ENCODE measurements around the gene LRTM2. TPM values are rescaled to one million over a fixed set of nuclear protein-coding genes. Genes with fewer than 3 reads are reported as not detected.
A peak's percentile ranks its signal among the peaks of the same experiment; 100 is the strongest.

The LRTM2 gene
- total and polyA plus RNA-seq, 2 of the 4 experiments (the other 2 are of a cell fraction), result not detected

GRCh38 chr12:1795221-1795784 is 25.1 kb upstream of the LRTM2 start:
- no peak overlapping the region for H3K4ac ChIP-seq (ENCODE audit: low read depth, low read length)
- H3K4me3 ChIP-seq (ENCODE audit: insufficient read depth, low read depth, low read length), result no peak overlapping the region
- H2AFZ ChIP-seq (replicated peaks; ENCODE audit: low read length, poor library complexity), result peak overlapping the region; percentile 98
- H2AK9ac ChIP-seq (replicated peaks; ENCODE audit: low read depth, low read length, poor library complexity), result no peak overlapping the region
- dilution Hi-C loops (cut with HindIII; ENCODE audit: low sequenced_read_pairs, unreplicated experiment), result no loop called here
- H4K20me1 ChIP-seq (ENCODE audit: insufficient read depth, low read length), result 0 out of 2 replicates have a peak, but pooled peaks cover 6% of the 10 kb centered on the region
- ATAC-seq (ENCODE audit: low read depth), result no peak
- no peak overlapping the region for H4K5ac ChIP-seq (ENCODE audit: low read depth, low read length)
- H2AK5ac ChIP-seq (ENCODE audit: low read depth, low read length), result no peak overlapping the region
- BruUV-seq (replicated peaks), result no TSS peak
- H3K4me1 ChIP-seq (ENCODE audit: control insufficient read depth, insufficient read depth, low read length), result peaks cover 4% of the 10 kb centered on the region; the same call in 1 of the 2 replicates
- no peak for TF ChIP-seq SMC3 (IDR thresholded peaks at IDR 0.05; ENCODE audit: low read depth, low read length)
- TF ChIP-seq CHD1 (IDR thresholded peaks at IDR 0.05; ENCODE audit: low read depth, low read length), result no peak
- TF ChIP-seq MAZ (IDR thresholded peaks at IDR 0.05; ENCODE audit: borderline replicate concordance, low read depth, low read length), result no peak
- TF ChIP-seq FOS (IDR thresholded peaks at IDR 0.05; ENCODE audit: low read depth, low read length), result no peak
- no peak for TF ChIP-seq POLR2A (IDR thresholded peaks at IDR 0.05; ENCODE audit: low read depth, low read length)
- no peak for TF ChIP-seq RFX5 (IDR thresholded peaks at IDR 0.05; ENCODE audit: low read depth, low read length)
- no peak for TF ChIP-seq RAD21 (IDR thresholded peaks at IDR 0.05; ENCODE audit: low read length)
- TF ChIP-seq BHLHE40 (IDR thresholded peaks at IDR 0.05; ENCODE audit: low read depth, low read length), result no peak
- TF ChIP-seq MXI1 (IDR thresholded peaks at IDR 0.05; ENCODE audit: borderline replicate concordance, low read depth, low read length), result no peak
- no peak for TF ChIP-seq CTCF (conservative IDR thresholded peaks at IDR 0.05; ENCODE audit: low read depth, low read length)
- TF ChIP-seq MAFK (IDR thresholded peaks at IDR 0.05; ENCODE audit: low read depth, low read length), result no peak
- TF ChIP-seq ELK1 (IDR thresholded peaks at IDR 0.05; ENCODE audit: borderline replicate concordance, low read depth, low read length), result no peak
- TF ChIP-seq NFE2L2 (IDR thresholded peaks at IDR 0.05; ENCODE audit: low read depth, low read length), result no peak
- no peak for TF ChIP-seq RCOR1 (IDR thresholded peaks at IDR 0.05; ENCODE audit: insufficient replicate concordance, low read length)
- no peak for TF ChIP-seq USF2 (IDR thresholded peaks at IDR 0.05; ENCODE audit: low read depth, low read length)
- H2BK15ac ChIP-seq (ENCODE audit: low read depth, low read length), result no peak overlapping the region
- no peaks in the 10 kb centered on the region for H3K36me3 ChIP-seq (ENCODE audit: control insufficient read depth, insufficient read depth, low read length)
- no peak overlapping the region for H2BK20ac ChIP-seq (ENCODE audit: low read depth, low read length)
- POLR2A ChIA-PET (ENCODE audit: unreplicated experiment), result no interaction called here
- H3K14ac ChIP-seq (replicated peaks; ENCODE audit: low read depth, low read length), result no peak overlapping the region
- H2BK5ac ChIP-seq (ENCODE audit: low read depth, low read length, poor library complexity, severe bottlenecking), result no peak overlapping the region
- 85% methylated on average over 9 of the region's 19 CpGs; no CpG with 5 or more reads in 1 of the 2 experiments for WGBS, 2 experiments (ENCODE audit: extremely low coverage in 2 of 2, insufficient read length in 1 of 2)
- CTCF ChIA-PET, result interaction anchor here (0.7 to 1.4 kb wide), 3 partner anchors 14 to 144 kb away, joined by 3 to 4 read pairs (median 3); no protein-coding TSS in a partner anchor
- H4K91ac ChIP-seq (ENCODE audit: insufficient read depth, low read depth, low read length), result no peak overlapping the region
- 0 out of 4 replicates have a peak, but pooled peaks cover 0 to 3% of the 10 kb centered on the region in 2 experiments for H3K79me1 ChIP-seq (ENCODE audit: low read depth in 1 of 2, low read length in 2 of 2)
- no peaks in the 10 kb centered on the region for H3K9me3 ChIP-seq (ENCODE audit: control insufficient read depth, insufficient read depth, low read length)
- no peaks in the 10 kb centered on the region; the same call in 1 of the 2 replicates for H3K27me3 ChIP-seq (ENCODE audit: control insufficient read depth, insufficient read depth, low read length)
- DNase-seq, result no peak
- peaks cover 4% of the 10 kb centered on the region; the same call in 1 of the 2 replicates for H3K9me1 ChIP-seq (ENCODE audit: insufficient read depth, low read length)
- H3K27ac ChIP-seq (ENCODE audit: insufficient read depth, low read length), result no peak overlapping the region
- no peak overlapping the region for H3K4me2 ChIP-seq (ENCODE audit: low read depth, low read length)
- H2BK120ac ChIP-seq (ENCODE audit: low read depth, low read length), result no peak overlapping the region
- no peak overlapping the region for H3K56ac ChIP-seq (ENCODE audit: extremely low read depth, insufficient read depth, low read length)
- H3K18ac ChIP-seq (ENCODE audit: low read depth, low read length), result no peak overlapping the region
- H4K8ac ChIP-seq (ENCODE audit: low read depth in 2 of 2, low read length in 2 of 2), result peak overlapping the region; percentile 14 to 64; a peak in 3 of 4 replicates
- intact Hi-C loops (cut with micrococcal nuclease), result loop anchor here (5.0 kb wide), 1 partner anchor 257 kb away; the partner anchor contains the start of gene CACNA1C
- H3K9ac ChIP-seq (ENCODE audit: low read depth, low read length), result no peak overlapping the region
- no peak overlapping the region for H3K23ac ChIP-seq (ENCODE audit: low read depth, low read length)
- in situ Hi-C loops (cut with MboI; ENCODE audit: low sequenced_read_pairs), result no loop called here

Data from IMR-90 (cell line).